Astrocyte of the spinal cord (primary cell): ENCODE results near the gene ZDHHC5.
A peak's percentile ranks its signal among the peaks of the same experiment; 100 is the strongest.
"Not testable (repeated sequence)": the region's sequence is repeated elsewhere in the genome, so short reads cannot be mapped to it uniquely, and the experiment has no call there.

Experiments used
- DNase-seq: peaks from one replicate; pipeline ENCODE4 v3.0.0; 2011; ENCODE audit warnings: low read depth, low spot score
- H3K4me3 ChIP-seq: 2 replicates; pipeline ENCODE4 v1.5.1; 2011; ENCODE audit warnings: low read depth, mild to moderate bottlenecking, low read length, moderate library complexity
- CTCF ChIP-seq: IDR thresholded peaks from 2 replicates; pipeline ENCODE4 v1.5.1; 2012; ENCODE audit warnings: low read depth, mild to moderate bottlenecking, low read length, inconsistent platforms
- in situ Hi-C: cut with HindIII; loops from 2 replicates; pipeline ENCODE4 v1.10.0; 2017; ENCODE audit warnings: low sequenced_read_pairs

Gene ZDHHC5

GRCh38 chr11:57713835-57714234, 45.9 kb downstream of the ZDHHC5 start:
- in situ Hi-C loops = no loop called here
- H3K4me3 ChIP-seq = peak overlapping the region; percentile 96

GRCh38 chr11:57716726-57717125, 48.8 kb downstream of the ZDHHC5 start:
- DNase-seq, in situ Hi-C loops, H3K4me3 ChIP-seq: not testable (repeated sequence)

More at GRCh38 chr11:57713835-57714234, 45.9 kb downstream of the ZDHHC5 start:
- no peak for TF ChIP-seq CTCF
- no peak for DNase-seq

GRCh38 chr11:57727185-57727584, 59.3 kb downstream of the ZDHHC5 start:
- DNase-seq = no peak
- no peak for TF ChIP-seq CTCF
- in situ Hi-C loops = no loop called here
- H3K4me3 ChIP-seq = no peak overlapping the region

- H3K4me3 ChIP-seq = no peak overlapping the region
- no peak for TF ChIP-seq CTCF
- in situ Hi-C loops = no loop called here
- DNase-seq = no peak
Observed at GRCh38 chr11:57728829-57729228, 60.9 kb downstream of the ZDHHC5 start.

GRCh38 chr11:57729479-57729878, 61.6 kb downstream of the ZDHHC5 start:
- in situ Hi-C loops = no loop called here
- no peak for DNase-seq
- H3K4me3 ChIP-seq = no peak overlapping the region
- TF ChIP-seq CTCF = no peak

- in situ Hi-C loops = no loop called here
- no peak for TF ChIP-seq CTCF
- H3K4me3 ChIP-seq = no peak overlapping the region
- no peak for DNase-seq
Observed at GRCh38 chr11:57732661-57733060, 64.7 kb downstream of the ZDHHC5 start.

GRCh38 chr11:57735619-57736298, 67.8 kb downstream of the ZDHHC5 start:
- in situ Hi-C loops = no loop called here
- no peak for TF ChIP-seq CTCF
- DNase-seq = no peak
- H3K4me3 ChIP-seq = no peak overlapping the region
